Measurements from ENCODE around the gene KCNMB3.
"Not testable (repeated sequence)": the region's sequence is repeated elsewhere in the genome, so short reads cannot be mapped to it uniquely, and the experiment has no call there.

KCNMB3 gene

GRCh38 chr3:179256813-179257212, 5.9 kb upstream of the KCNMB3 start:
- no peak for FAIRE-seq
- no peak for TF ChIP-seq POLR2A (IDR thresholded peaks at IDR 0.05; ENCODE audit: low read depth, low read length)
- no peak for DNase-seq (ENCODE audit: insufficient read length, low spot score)

- TF ChIP-seq POLR2A (IDR thresholded peaks at IDR 0.05; ENCODE audit: low read depth, low read length) = no peak
- no peak for DNase-seq (ENCODE audit: insufficient read length, low spot score)
- no peak for FAIRE-seq
Measured at GRCh38 chr3:179247289-179248015, 3.5 kb downstream of the KCNMB3 start.

- FAIRE-seq (no peak), DNase-seq (ENCODE audit: insufficient read length, low spot score) (no peak)
- no peak for TF ChIP-seq POLR2A (IDR thresholded peaks at IDR 0.05; ENCODE audit: low read depth, low read length)
Measured at GRCh38 chr3:179244878-179245277, 6.0 kb downstream of the KCNMB3 start.

DNA sequence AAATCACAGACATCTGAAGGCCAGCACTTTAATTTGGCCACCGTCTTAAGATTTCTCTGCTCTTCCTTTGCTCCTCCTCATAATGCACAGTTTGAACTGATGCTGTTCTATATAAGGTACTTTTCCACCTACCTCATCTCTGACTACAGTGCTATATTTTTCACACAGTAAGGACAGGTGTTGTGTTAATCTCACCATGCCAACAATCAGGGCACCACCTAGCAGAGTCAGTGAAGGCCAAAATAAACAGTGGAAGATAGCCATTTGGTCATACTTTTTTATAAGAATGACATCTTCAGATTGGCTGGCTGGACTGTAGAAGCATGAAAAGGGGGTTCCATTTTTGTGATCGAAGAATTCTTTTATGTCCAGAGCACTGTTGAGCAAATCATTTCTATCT, 8.1 kb downstream of the KCNMB3 start:
- FAIRE-seq = peak; percentile 20
- DNase-seq (ENCODE audit: insufficient read length, low spot score) = not testable (repeated sequence)

- FAIRE-seq = not testable (repeated sequence)
Measured at GRCh38 chr3:179240299-179240698, 10.6 kb downstream of the KCNMB3 start.

GRCh38 chr3:179236669-179237301, 14.1 kb downstream of the KCNMB3 start:
- no peak for TF ChIP-seq POLR2A (IDR thresholded peaks at IDR 0.05; ENCODE audit: low read depth, low read length)
- no peak for FAIRE-seq
- DNase-seq (ENCODE audit: insufficient read length, low spot score) = no peak

More at GRCh38 chr3:179240299-179240698, 10.6 kb downstream of the KCNMB3 start:
- DNase-seq (ENCODE audit: insufficient read length, low spot score) = not testable (repeated sequence)

DNA sequence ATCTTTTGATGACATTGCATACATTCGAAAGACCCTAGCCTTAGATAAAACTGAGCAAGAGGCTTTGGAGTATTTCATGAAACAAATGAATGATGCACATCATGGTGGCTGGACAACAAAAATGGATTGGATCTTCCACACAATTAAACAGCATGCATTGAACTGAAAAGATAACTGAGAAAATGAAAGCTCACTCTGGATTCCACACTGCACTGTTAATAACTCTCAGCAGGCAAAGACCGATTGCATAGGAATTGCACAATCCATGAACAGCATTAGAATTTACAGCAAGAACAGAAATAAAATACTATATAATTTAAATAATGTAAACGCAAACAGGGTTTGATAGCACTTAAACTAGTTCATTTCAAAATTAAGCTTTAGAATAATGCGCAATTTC, 16.7 kb downstream of the KCNMB3 start:
- no peak for DNase-seq (ENCODE audit: insufficient read length, low spot score)
- FAIRE-seq = no peak
- no peak for TF ChIP-seq POLR2A (IDR thresholded peaks at IDR 0.05; ENCODE audit: low read depth, low read length)

DNA sequence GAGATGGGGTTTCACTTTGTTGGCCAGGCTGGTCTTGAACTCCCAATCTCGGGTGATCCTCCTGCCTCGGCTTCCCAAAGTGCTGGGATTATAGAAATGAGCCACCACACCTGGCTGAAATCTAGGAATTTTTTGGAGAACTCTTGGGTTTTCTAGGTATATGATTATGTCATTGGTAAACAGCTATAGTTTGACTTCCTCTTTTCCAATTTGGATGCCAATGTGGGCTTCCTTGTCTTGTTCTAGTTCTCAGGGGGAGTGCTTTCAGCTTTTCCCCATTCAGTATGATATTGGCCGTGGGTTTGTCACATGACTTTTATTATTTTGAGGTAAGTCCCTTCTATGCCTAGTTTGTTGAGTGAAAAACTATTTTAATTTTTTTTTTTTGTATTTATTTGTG, 17.9 kb downstream of the KCNMB3 start:
- no peak for DNase-seq (ENCODE audit: insufficient read length, low spot score)
- no peak for FAIRE-seq
- TF ChIP-seq POLR2A (IDR thresholded peaks at IDR 0.05; ENCODE audit: low read depth, low read length) = no peak

GRCh38 chr3:179229177-179229576, 21.7 kb downstream of the KCNMB3 start:
- TF ChIP-seq POLR2A (IDR thresholded peaks at IDR 0.05; ENCODE audit: low read depth, low read length) = no peak
- DNase-seq (ENCODE audit: insufficient read length, low spot score) (no peak), FAIRE-seq (no peak)

DNA sequence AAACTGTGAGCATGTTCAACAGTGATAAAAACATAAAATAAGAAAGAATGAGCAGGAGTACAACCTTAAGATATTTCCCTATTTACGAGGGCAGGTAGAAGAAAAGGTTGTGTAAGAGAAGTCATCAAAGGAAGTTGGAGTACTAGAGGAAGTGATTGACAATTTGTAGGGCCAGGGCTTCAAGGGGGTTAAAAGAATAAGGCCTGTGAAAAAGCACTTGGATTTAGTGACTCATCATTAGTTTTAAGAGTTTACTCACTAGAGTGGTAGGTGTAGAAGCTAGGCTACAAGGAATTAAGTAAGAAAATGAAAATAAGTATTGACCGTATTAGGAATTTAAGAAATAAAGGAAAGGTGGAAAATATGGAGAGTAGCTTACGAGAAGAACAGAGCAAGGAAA, 23.6 kb downstream of the KCNMB3 start:
- TF ChIP-seq POLR2A (IDR thresholded peaks at IDR 0.05; ENCODE audit: low read depth, low read length) = no peak
- DNase-seq (ENCODE audit: insufficient read length, low spot score) (no peak), FAIRE-seq (peak; percentile 86)

DNA sequence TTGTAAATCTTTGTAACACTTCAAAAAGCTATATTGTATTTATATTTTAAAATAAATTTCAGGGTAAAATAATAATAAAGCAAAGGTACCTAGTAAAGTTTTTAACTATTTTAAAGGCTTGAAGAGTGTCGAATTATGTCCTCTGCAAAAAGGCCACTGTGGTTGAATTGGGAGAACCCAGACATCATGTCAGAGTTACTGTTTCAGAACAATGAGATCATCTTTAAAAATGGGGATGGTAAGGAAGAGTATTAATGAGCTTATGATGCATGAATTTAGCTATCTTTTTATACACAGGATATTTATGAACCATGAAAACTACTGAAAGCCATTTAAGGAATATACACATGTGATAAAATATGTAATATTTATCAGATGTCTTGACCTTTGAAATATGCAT, 26.3 kb downstream of the KCNMB3 start:
- no peak for TF ChIP-seq POLR2A (IDR thresholded peaks at IDR 0.05; ENCODE audit: low read depth, low read length)
- DNase-seq (ENCODE audit: insufficient read length, low spot score) (no peak), FAIRE-seq (no peak)

- no peak for TF ChIP-seq POLR2A (IDR thresholded peaks at IDR 0.05; ENCODE audit: low read depth, low read length)
- no peak for DNase-seq (ENCODE audit: insufficient read length, low spot score)
- peak; percentile 55 for FAIRE-seq
Measured at GRCh38 chr3:179223548-179223947, 27.4 kb downstream of the KCNMB3 start.

DNA sequence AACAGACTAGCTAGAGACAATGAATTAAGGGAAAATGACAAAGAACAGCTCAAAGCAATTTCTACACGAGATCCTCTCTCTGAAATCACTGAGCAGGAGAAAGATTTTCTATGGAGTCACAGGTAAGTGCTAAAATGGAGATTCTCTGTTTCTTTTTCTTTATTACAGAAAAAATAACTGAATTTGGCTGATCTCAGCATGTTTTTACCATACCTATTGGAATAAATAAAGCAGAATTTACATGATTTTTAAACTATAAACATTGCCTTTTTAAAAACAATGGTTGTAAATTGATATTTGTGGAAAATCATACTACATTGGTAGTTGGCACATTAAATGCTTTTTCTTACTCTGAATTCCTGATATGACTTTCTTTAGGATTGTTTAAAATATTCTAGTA, 32.7 kb downstream of the KCNMB3 start:
- not testable (repeated sequence) for DNase-seq (ENCODE audit: insufficient read length, low spot score); FAIRE-seq

DNA sequence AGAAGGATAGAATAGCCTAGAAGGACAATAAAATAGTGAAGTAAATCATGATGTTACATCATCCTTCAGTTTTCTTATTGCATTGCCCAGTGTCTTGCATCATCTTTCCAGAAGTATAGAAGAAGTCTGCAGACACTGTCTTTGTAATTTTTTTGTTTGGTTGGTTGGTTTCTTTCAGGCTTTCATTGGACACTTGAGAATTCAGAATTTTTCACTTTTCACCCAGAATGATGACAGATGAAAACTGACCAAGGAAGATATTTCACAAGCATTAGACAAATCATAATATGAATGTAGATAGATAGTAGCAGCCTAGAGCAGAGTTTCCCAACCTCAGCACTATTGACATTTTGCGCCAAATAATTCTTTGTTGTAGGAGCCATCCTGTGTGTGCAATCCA, 35.4 kb downstream of the KCNMB3 start:
- not testable (repeated sequence) for FAIRE-seq

DNA sequence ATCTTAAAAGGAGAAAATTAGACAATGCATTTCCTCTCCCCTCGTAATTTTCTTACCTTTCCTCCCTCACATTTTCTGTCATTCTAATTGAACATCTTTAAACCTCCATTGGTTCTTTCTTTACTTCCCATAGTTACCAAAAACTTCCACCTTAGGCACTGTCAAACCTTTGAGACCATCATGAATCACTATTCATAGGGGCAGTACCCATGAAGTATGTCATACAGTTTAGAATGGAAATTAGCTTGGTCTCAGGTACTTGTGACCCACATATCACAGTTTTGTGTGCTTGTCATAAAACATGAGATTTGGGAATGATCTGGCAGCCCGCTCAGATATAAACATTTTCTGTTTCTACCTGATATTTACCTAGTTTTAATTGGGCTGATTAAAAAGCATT, 50.1 kb downstream of the KCNMB3 start:
- DNase-seq (ENCODE audit: insufficient read length, low spot score) = no peak
- FAIRE-seq = peak; percentile 83

More for the DNA sequence above, 35.4 kb downstream of the KCNMB3 start:
- DNase-seq (ENCODE audit: insufficient read length, low spot score) = not testable (repeated sequence)

More for the DNA sequence above, 50.1 kb downstream of the KCNMB3 start:
- TF ChIP-seq POLR2A (IDR thresholded peaks at IDR 0.05; ENCODE audit: low read depth, low read length) = no peak

Measured in H54 (cell line).